ENCODE measurements around the gene PTPRN2. TPM values are rescaled to one million over a fixed set of nuclear protein-coding genes. Genes with fewer than 3 reads are reported as not detected.
A peak's percentile ranks its signal among the peaks of the same experiment; 100 is the strongest.

Gene PTPRN2
- total and polyA plus RNA-seq, 2 donors, result 1.7 to 1.9 TPM

- Histone ChIP-seq H3K36me3 (ENCODE audit: control insufficient read depth in 2 of 2, insufficient read depth in 2 of 2, low read length in 1 of 2) (peaks cover 0 to 16% of the 10 kb centered on the region in 2 donors), H3K4me3 (ENCODE audit: low read length in 2 of 2) (no peak overlapping the region), H3K4me1 (ENCODE audit: control insufficient read depth in 2 of 2, insufficient read depth in 2 of 2, low read length in 2 of 2) (no peaks in the 10 kb centered on the region), H3K9me3 (ENCODE audit: control insufficient read depth in 2 of 2, insufficient read depth in 1 of 2, low read length in 1 of 2) (no peaks in the 10 kb centered on the region), H3K27me3 (ENCODE audit: control insufficient read depth in 2 of 2, insufficient read depth in 1 of 2, low read length in 1 of 2) (no peaks in the 10 kb centered on the region), H3K27ac (ENCODE audit: low read depth in 1 of 2, low read length in 1 of 2) (no peak overlapping the region)
- no peak for DNase-seq (ENCODE audit: low read depth in 6 of 9, low spot score in 9 of 9)
- WGBS, result 99% methylated on average over 3 of the region's 3 CpGs
These were observed 30.1 kb upstream of the PTPRN2 start for GRCh38 chr7:158617737-158618128.

DNA sequence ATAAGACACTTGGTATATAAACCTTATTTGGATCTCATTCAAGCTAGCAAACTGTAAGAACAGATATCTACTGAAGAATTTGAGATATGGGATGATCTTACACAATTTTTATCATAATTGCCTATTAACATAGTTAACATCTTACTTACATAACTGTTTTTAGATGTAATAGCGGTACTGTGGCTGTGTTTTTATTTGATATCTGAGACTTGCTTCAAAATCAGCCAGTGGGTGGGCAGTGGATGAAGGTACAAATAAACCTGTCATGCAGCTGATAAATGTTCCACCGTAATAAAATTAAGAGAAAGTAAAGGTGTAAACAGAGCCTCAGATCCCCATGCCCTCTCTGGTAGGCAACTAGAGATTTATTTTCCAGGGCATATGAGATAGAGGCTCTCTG is 28.4 kb upstream of the PTPRN2 start:
- Histone ChIP-seq H3K36me3 (ENCODE audit: control insufficient read depth in 2 of 2, insufficient read depth in 2 of 2, low read length in 1 of 2) (peaks cover 0 to 16% of the 10 kb centered on the region in 2 donors), H3K4me1 (ENCODE audit: control insufficient read depth in 2 of 2, insufficient read depth in 2 of 2, low read length in 2 of 2) (no peaks in the 10 kb centered on the region), H3K9me3 (ENCODE audit: control insufficient read depth in 2 of 2, insufficient read depth in 1 of 2, low read length in 1 of 2) (no peaks in the 10 kb centered on the region), H3K4me3 (ENCODE audit: low read length in 2 of 2) (no peak overlapping the region), H3K27me3 (ENCODE audit: control insufficient read depth in 2 of 2, insufficient read depth in 1 of 2, low read length in 1 of 2) (no peaks in the 10 kb centered on the region), H3K27ac (ENCODE audit: low read depth in 1 of 2, low read length in 1 of 2) (no peak overlapping the region)
- 98% methylated on average over 2 of the region's 2 CpGs for WGBS
- no peak for DNase-seq (ENCODE audit: low read depth in 6 of 9, low spot score in 9 of 9)

- H3K4me3 ChIP-seq (ENCODE audit: low read length in 2 of 2), result no peak overlapping the region
- no peaks in the 10 kb centered on the region for H3K4me1 ChIP-seq (ENCODE audit: control insufficient read depth in 2 of 2, insufficient read depth in 2 of 2, low read length in 2 of 2)
- 98% methylated on average over 1 of the region's 1 CpG for WGBS
- H3K36me3 ChIP-seq (ENCODE audit: control insufficient read depth in 2 of 2, insufficient read depth in 2 of 2, low read length in 1 of 2), result peaks cover 1 to 16% of the 10 kb centered on the region in 2 donors
- no peak for DNase-seq (ENCODE audit: low read depth in 6 of 9, low spot score in 9 of 9)
- no peak overlapping the region for H3K27ac ChIP-seq (ENCODE audit: low read depth in 1 of 2, low read length in 1 of 2)
- no peaks in the 10 kb centered on the region for H3K27me3 ChIP-seq (ENCODE audit: control insufficient read depth in 2 of 2, insufficient read depth in 1 of 2, low read length in 1 of 2)
- no peaks in the 10 kb centered on the region for H3K9me3 ChIP-seq (ENCODE audit: control insufficient read depth in 2 of 2, insufficient read depth in 1 of 2, low read length in 1 of 2)
These were observed 27.1 kb upstream of the PTPRN2 start for GRCh38 chr7:158614700-158615099.

DNA sequence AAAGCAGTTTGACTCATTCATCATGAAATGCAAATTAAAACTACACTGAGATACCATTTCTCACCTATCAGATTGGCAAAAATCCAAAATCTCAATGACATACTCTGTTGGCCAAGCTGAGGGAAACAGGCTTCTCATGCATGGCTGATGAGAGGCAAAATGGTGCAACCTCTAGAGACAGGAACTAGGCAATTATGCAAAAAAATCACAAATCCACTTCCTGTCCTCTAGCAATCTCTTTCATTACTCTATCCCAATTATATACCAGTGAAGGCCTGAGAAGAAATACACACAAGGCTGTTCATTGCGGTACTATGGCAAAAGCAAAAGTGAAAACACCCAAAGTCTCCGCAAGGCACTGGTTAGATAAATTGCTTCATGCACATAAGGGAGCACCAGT is 25.9 kb upstream of the PTPRN2 start:
- no peak for DNase-seq (ENCODE audit: low read depth in 6 of 9, low spot score in 9 of 9)
- H3K4me1 ChIP-seq (ENCODE audit: control insufficient read depth in 2 of 2, insufficient read depth in 2 of 2, low read length in 2 of 2), result no peaks in the 10 kb centered on the region
- H3K4me3 ChIP-seq (ENCODE audit: low read length in 2 of 2), result no peak overlapping the region
- no peaks in the 10 kb centered on the region for H3K9me3 ChIP-seq (ENCODE audit: control insufficient read depth in 2 of 2, insufficient read depth in 1 of 2, low read length in 1 of 2)
- peaks cover 5 to 7% of the 10 kb centered on the region in 2 donors for H3K36me3 ChIP-seq (ENCODE audit: control insufficient read depth in 2 of 2, insufficient read depth in 2 of 2, low read length in 1 of 2)
- no peak overlapping the region for H3K27ac ChIP-seq (ENCODE audit: low read depth in 1 of 2, low read length in 1 of 2)
- H3K27me3 ChIP-seq (ENCODE audit: control insufficient read depth in 2 of 2, insufficient read depth in 1 of 2, low read length in 1 of 2), result no peaks in the 10 kb centered on the region
- 98% methylated on average over 2 of the region's 2 CpGs for WGBS

DNA sequence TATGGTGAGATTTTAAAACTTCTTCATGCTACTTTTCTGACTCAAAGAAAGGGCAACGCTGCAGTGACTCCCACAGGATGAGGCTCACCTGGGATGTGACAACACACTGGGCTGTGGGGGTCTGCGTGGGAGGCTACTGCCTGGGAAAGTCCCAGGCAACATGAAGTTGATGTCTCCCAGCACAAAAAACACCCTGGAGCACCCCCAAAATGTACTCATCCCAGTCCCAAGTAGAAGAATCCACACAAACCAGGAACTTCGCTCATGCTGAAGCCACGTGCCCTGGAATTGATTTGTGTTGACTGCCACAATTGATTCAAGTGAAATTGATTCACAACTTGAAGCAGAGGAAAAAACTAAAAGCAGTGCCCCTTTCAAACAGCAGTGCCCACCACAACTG is 24.9 kb upstream of the PTPRN2 start:
- no peaks in the 10 kb centered on the region for H3K27me3 ChIP-seq (ENCODE audit: control insufficient read depth in 2 of 2, insufficient read depth in 1 of 2, low read length in 1 of 2)
- WGBS, result 97% methylated on average over 4 of the region's 4 CpGs
- H3K4me1 ChIP-seq (ENCODE audit: control insufficient read depth in 2 of 2, insufficient read depth in 2 of 2, low read length in 2 of 2), result no peaks in the 10 kb centered on the region
- peaks cover 9 to 11% of the 10 kb centered on the region in 2 donors for H3K36me3 ChIP-seq (ENCODE audit: control insufficient read depth in 2 of 2, insufficient read depth in 2 of 2, low read length in 1 of 2)
- DNase-seq (ENCODE audit: low read depth in 6 of 9, low spot score in 9 of 9), result no peak
- no peak overlapping the region for H3K27ac ChIP-seq (ENCODE audit: low read depth in 1 of 2, low read length in 1 of 2)
- H3K9me3 ChIP-seq (ENCODE audit: control insufficient read depth in 2 of 2, insufficient read depth in 1 of 2, low read length in 1 of 2), result no peaks in the 10 kb centered on the region
- no peak overlapping the region for H3K4me3 ChIP-seq (ENCODE audit: low read length in 2 of 2)

DNA sequence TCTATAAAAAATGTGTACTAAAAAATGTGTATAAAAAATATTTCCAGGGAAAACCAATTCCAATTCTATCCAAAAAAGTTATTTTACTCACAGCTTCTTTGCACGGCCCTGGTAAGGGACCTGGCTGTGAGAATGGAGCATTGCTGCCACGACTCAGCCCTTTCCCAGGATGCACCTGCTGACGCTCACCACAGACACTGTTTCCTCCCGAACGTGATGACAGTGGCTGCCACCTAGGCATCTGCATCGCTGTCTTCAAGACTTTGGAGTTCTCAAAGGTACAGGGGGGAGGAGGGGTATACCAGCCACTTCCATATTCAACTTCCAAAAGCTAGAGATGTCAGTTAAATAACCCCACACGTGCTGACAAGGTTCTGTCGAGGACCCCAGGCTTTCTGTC is 23.9 kb upstream of the PTPRN2 start:
- no peaks in the 10 kb centered on the region for H3K4me1 ChIP-seq (ENCODE audit: control insufficient read depth in 2 of 2, insufficient read depth in 2 of 2, low read length in 2 of 2)
- H3K36me3 ChIP-seq (ENCODE audit: control insufficient read depth in 2 of 2, insufficient read depth in 2 of 2, low read length in 1 of 2), result peaks cover 13 to 17% of the 10 kb centered on the region in 2 donors
- 9% methylated on average over 8 of the region's 8 CpGs for WGBS
- no peak overlapping the region for H3K27ac ChIP-seq (ENCODE audit: low read depth in 1 of 2, low read length in 1 of 2)
- no peaks in the 10 kb centered on the region for H3K9me3 ChIP-seq (ENCODE audit: control insufficient read depth in 2 of 2, insufficient read depth in 1 of 2, low read length in 1 of 2)
- H3K27me3 ChIP-seq (ENCODE audit: control insufficient read depth in 2 of 2, insufficient read depth in 1 of 2, low read length in 1 of 2), result no peaks in the 10 kb centered on the region
- no peak overlapping the region for H3K4me3 ChIP-seq (ENCODE audit: low read length in 2 of 2)
- peak in 6 of 9 donors; percentile 9 to 60 (median 22) for DNase-seq (ENCODE audit: low read depth in 6 of 9, low spot score in 9 of 9)

- H3K4me3 ChIP-seq (ENCODE audit: low read length in 2 of 2), result no peak overlapping the region
- WGBS, result 97% methylated on average over 7 of the region's 7 CpGs
- H3K27me3 ChIP-seq (ENCODE audit: control insufficient read depth in 2 of 2, insufficient read depth in 1 of 2, low read length in 1 of 2), result no peaks in the 10 kb centered on the region
- H3K4me1 ChIP-seq (ENCODE audit: control insufficient read depth in 2 of 2, insufficient read depth in 2 of 2, low read length in 2 of 2), result no peaks in the 10 kb centered on the region
- no peak overlapping the region for H3K27ac ChIP-seq (ENCODE audit: low read depth in 1 of 2, low read length in 1 of 2)
- H3K9me3 ChIP-seq (ENCODE audit: control insufficient read depth in 2 of 2, insufficient read depth in 1 of 2, low read length in 1 of 2), result no peaks in the 10 kb centered on the region
- DNase-seq (ENCODE audit: low read depth in 6 of 9, low spot score in 9 of 9), result no peak
- H3K36me3 ChIP-seq (ENCODE audit: control insufficient read depth in 2 of 2, insufficient read depth in 2 of 2, low read length in 1 of 2), result peaks cover 19% of the 10 kb centered on the region in 2 donors
These were observed 21.8 kb upstream of the PTPRN2 start for GRCh38 chr7:158609313-158609974.

DNA sequence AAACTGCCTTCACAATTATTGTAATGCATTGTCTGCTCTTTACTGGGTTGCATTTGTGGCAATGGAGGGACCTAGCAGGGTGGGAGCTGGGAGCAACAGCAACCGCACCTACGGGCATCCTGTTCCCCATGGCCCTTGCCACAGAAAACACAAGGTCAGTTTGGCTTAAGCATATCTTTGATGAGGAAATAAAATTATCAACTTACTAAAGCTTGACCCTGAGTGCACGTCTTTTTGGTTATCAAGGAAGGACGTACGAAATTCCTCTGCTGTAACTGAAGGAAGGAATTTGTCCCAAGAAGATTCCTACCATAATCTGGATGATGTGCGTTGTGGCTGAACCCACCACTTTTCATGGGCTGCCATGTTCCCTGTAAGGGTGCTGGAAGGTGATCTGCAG is 19.9 kb upstream of the PTPRN2 start:
- 87% methylated on average over 6 of the region's 6 CpGs for WGBS
- no peak for DNase-seq (ENCODE audit: low read depth in 6 of 9, low spot score in 9 of 9)
- H3K4me3 ChIP-seq (ENCODE audit: low read length in 2 of 2), result no peak overlapping the region

DNA sequence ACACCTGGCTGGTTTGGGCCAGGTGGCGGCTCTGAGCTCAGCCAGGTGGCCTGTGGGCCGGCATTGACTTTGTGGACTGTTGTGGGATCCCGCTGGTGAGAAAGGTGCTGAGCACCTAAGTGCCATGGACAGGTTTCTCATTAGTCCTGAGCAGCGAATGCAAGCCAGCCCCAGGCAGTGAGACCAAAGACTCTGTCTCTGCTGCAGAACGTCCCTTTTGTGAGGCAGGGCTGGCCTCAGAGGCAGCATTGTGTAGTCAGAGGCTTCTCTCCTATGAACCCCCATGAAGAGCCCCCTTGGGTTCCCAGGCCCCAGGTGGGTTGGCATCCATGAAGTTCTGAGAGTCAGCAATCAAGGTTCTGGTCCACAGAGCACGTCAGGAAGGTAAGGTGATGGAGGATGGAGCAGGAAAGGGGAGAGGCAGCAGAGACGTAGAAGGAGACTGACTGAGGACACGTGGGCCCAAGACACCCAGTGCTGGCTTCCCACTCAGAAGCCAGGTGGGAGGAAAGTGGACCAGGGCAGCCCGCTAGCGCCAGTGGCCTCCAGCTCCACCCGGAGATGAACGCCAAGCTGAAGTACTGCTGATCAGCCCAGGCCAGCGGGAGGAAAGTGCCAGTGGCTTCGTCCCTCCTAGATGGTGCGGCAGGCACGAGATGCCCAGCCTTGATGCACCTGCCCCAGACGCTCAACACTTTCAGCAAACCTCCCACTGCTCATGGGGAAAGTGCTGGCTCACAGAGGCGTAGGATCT is 19.2 kb upstream of the PTPRN2 start:
- H3K36me3 ChIP-seq (ENCODE audit: control insufficient read depth in 2 of 2, insufficient read depth in 2 of 2, low read length in 1 of 2), result peaks cover 16 to 19% of the 10 kb centered on the region in 2 donors
- peaks cover 0 to 6% of the 10 kb centered on the region in 2 donors for H3K9me3 ChIP-seq (ENCODE audit: control insufficient read depth in 2 of 2, insufficient read depth in 1 of 2, low read length in 1 of 2)
- no peak for DNase-seq (ENCODE audit: low read depth in 6 of 9, low spot score in 9 of 9)
- no peaks in the 10 kb centered on the region for H3K27me3 ChIP-seq (ENCODE audit: control insufficient read depth in 2 of 2, insufficient read depth in 1 of 2, low read length in 1 of 2)
- no peaks in the 10 kb centered on the region for H3K4me1 ChIP-seq (ENCODE audit: control insufficient read depth in 2 of 2, insufficient read depth in 2 of 2, low read length in 2 of 2)
- no peak overlapping the region for H3K27ac ChIP-seq (ENCODE audit: low read depth in 1 of 2, low read length in 1 of 2)
- 98% methylated on average over 18 of the region's 18 CpGs for WGBS
- H3K4me3 ChIP-seq (ENCODE audit: low read length in 2 of 2), result no peak overlapping the region

More for the DNA sequence above, 19.9 kb upstream of the PTPRN2 start:
- peaks cover 16 to 19% of the 10 kb centered on the region in 2 donors for H3K36me3 ChIP-seq (ENCODE audit: control insufficient read depth in 2 of 2, insufficient read depth in 2 of 2, low read length in 1 of 2)
- no peaks in the 10 kb centered on the region for H3K4me1 ChIP-seq (ENCODE audit: control insufficient read depth in 2 of 2, insufficient read depth in 2 of 2, low read length in 2 of 2)
- H3K27ac ChIP-seq (ENCODE audit: low read depth in 1 of 2, low read length in 1 of 2), result no peak overlapping the region
- H3K27me3 ChIP-seq (ENCODE audit: control insufficient read depth in 2 of 2, insufficient read depth in 1 of 2, low read length in 1 of 2), result no peaks in the 10 kb centered on the region
- peaks cover 0 to 6% of the 10 kb centered on the region in 2 donors for H3K9me3 ChIP-seq (ENCODE audit: control insufficient read depth in 2 of 2, insufficient read depth in 1 of 2, low read length in 1 of 2)

Measured in thymus (tissue), 11 donors.